Measurements from ENCODE around the gene APRT. TPM values are rescaled to one million over a fixed set of nuclear protein-coding genes. Genes with fewer than 3 reads are reported as not detected.

APRT gene
- total and polyA plus RNA-seq, 9 of the 15 experiments (the other 6 are each of a cell fraction or from before 2014, with no cell fraction given) = 41.7 to 409 (median 146) TPM

GRCh38 chr16:88856828-88857727 is 45.4 kb upstream of the APRT start, which contains the start of the genes GALNS and TRAPPC2L (continued):
- TF ChIP-seq ZFP30 (CRISPR knock-in tag; IDR thresholded peaks at IDR 0.05; ENCODE audit: borderline replicate concordance) (no peak), BHLHE40 (IDR thresholded peaks at IDR 0.05; ENCODE audit: low read length) (peak; percentile 95), SIN3B (IDR thresholded peaks at IDR 0.05; ENCODE audit: low read depth) (peak; percentile 98), ESRRA (IDR thresholded peaks at IDR 0.05; ENCODE audit: borderline replicate concordance, low read depth) (peak; percentile 40; the same call in 1 of the 2 replicates), BRD9 (IDR thresholded peaks at IDR 0.05; ENCODE audit: low read depth, partially characterized antibody) (no peak), MYNN (IDR thresholded peaks at IDR 0.05) (peak; percentile 99), MYNN (CRISPR knock-in tag; IDR thresholded peaks at IDR 0.05) (peak; percentile 90), CAMTA2 (CRISPR knock-in tag; conservative IDR thresholded peaks at IDR 0.05) (no peak), CHD2 (IDR thresholded peaks at IDR 0.05; ENCODE audit: low read depth, low read length) (0 out of 2 replicates have a peak, but pooled peaks have one; percentile 14), TCF3 (CRISPR knock-in tag; IDR thresholded peaks at IDR 0.05) (peak; percentile 17; the same call in 1 of the 2 replicates), ZNF384 (IDR thresholded peaks at IDR 0.05; ENCODE audit: low read depth, low read length) (no peak), HNRNPK (IDR thresholded peaks at IDR 0.05; ENCODE audit: low read depth, low read length, poor library complexity, severe bottlenecking) (peak; percentile 97), TBP (optimal IDR thresholded peaks at IDR 0.05; ENCODE audit: low read depth, low read length) (peak; percentile 84)
- TF ChIP-seq, protein P1, sequence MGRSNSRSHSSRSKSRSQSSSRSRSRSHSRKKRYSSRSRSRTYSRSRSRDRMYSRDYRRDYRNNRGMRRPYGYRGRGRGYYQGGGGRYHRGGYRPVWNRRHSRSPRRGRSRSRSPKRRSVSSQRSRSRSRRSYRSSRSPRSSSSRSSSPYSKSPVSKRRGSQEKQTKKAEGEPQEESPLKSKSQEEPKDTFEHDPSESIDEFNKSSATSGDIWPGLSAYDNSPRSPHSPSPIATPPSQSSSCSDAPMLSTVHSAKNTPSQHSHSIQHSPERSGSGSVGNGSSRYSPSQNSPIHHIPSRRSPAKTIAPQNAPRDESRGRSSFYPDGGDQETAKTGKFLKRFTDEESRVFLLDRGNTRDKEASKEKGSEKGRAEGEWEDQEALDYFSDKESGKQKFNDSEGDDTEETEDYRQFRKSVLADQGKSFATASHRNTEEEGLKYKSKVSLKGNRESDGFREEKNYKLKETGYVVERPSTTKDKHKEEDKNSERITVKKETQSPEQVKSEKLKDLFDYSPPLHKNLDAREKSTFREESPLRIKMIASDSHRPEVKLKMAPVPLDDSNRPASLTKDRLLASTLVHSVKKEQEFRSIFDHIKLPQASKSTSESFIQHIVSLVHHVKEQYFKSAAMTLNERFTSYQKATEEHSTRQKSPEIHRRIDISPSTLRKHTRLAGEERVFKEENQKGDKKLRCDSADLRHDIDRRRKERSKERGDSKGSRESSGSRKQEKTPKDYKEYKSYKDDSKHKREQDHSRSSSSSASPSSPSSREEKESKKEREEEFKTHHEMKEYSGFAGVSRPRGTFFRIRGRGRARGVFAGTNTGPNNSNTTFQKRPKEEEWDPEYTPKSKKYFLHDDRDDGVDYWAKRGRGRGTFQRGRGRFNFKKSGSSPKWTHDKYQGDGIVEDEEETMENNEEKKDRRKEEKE (IDR thresholded peaks at IDR 0.05; ENCODE audit: borderline replicate concordance in 1 of 2, control insufficient read depth in 1 of 2, low read depth in 2 of 2, low read length in 1 of 2) = no peak
- TF ChIP-seq, protein P2, sequence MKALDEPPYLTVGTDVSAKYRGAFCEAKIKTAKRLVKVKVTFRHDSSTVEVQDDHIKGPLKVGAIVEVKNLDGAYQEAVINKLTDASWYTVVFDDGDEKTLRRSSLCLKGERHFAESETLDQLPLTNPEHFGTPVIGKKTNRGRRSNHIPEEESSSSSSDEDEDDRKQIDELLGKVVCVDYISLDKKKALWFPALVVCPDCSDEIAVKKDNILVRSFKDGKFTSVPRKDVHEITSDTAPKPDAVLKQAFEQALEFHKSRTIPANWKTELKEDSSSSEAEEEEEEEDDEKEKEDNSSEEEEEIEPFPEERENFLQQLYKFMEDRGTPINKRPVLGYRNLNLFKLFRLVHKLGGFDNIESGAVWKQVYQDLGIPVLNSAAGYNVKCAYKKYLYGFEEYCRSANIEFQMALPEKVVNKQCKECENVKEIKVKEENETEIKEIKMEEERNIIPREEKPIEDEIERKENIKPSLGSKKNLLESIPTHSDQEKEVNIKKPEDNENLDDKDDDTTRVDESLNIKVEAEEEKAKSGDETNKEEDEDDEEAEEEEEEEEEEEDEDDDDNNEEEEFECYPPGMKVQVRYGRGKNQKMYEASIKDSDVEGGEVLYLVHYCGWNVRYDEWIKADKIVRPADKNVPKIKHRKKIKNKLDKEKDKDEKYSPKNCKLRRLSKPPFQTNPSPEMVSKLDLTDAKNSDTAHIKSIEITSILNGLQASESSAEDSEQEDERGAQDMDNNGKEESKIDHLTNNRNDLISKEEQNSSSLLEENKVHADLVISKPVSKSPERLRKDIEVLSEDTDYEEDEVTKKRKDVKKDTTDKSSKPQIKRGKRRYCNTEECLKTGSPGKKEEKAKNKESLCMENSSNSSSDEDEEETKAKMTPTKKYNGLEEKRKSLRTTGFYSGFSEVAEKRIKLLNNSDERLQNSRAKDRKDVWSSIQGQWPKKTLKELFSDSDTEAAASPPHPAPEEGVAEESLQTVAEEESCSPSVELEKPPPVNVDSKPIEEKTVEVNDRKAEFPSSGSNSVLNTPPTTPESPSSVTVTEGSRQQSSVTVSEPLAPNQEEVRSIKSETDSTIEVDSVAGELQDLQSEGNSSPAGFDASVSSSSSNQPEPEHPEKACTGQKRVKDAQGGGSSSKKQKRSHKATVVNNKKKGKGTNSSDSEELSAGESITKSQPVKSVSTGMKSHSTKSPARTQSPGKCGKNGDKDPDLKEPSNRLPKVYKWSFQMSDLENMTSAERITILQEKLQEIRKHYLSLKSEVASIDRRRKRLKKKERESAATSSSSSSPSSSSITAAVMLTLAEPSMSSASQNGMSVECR (CRISPR knock-in tag; IDR thresholded peaks at IDR 0.05) = peak; percentile 93; the same call in 1 of the 2 replicates
- TF ChIP-seq, protein P3, sequence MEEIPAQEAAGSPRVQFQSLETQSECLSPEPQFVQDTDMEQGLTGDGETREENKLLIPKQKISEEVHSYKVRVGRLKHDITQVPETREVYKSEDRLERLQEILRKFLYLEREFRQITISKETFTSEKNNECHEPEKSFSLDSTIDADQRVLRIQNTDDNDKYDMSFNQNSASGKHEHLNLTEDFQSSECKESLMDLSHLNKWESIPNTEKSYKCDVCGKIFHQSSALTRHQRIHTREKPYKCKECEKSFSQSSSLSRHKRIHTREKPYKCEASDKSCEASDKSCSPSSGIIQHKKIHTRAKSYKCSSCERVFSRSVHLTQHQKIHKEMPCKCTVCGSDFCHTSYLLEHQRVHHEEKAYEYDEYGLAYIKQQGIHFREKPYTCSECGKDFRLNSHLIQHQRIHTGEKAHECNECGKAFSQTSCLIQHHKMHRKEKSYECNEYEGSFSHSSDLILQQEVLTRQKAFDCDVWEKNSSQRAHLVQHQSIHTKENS (CRISPR knock-in tag; IDR thresholded peaks at IDR 0.05) = no peak
- TF ChIP-seq, protein P4, sequence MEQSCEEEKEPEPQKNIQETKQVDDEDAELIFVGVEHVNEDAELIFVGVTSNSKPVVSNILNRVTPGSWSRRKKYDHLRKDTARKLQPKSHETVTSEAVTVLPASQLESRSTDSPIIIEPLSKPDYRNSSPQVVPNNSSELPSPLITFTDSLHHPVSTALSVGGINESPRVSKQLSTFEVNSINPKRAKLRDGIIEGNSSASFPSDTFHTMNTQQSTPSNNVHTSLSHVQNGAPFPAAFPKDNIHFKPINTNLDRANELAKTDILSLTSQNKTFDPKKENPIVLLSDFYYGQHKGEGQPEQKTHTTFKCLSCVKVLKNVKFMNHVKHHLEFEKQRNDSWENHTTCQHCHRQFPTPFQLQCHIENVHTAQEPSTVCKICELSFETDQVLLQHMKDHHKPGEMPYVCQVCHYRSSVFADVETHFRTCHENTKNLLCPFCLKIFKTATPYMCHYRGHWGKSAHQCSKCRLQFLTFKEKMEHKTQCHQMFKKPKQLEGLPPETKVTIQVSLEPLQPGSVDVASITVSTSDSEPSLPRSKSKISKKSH (CRISPR knock-in tag; IDR thresholded peaks at IDR 0.05) = no peak
